HG02798 (cell line): ENCODE data around the gene VSIG10.

Experiments used
- ATAC-seq: cut with Tn5 transposase; IDR thresholded peaks from one replicate; pipeline ENCODE4 v1.9.1; 2021; ENCODE audit warnings: mild to moderate bottlenecking; ENCODE audit not compliant: unreplicated experiment, poor library complexity

Gene VSIG10

GRCh38 chr12:118061011-118061872 is 42.6 kb downstream of the VSIG10 start, which contains the start of gene WSB2:
TSS of gene WSB2 (minus strand) at chr12:118061179. CDS start at chr12:118061048, 131 bp downstream.
- peak; percentile 56 for ATAC-seq

GRCh38 chr12:118060301-118061010 is 43.4 kb downstream of the VSIG10 start:
- ATAC-seq: peak; percentile 44

- ATAC-seq: no peak
Measured at GRCh38 chr12:118059341-118060191, 44.2 kb downstream of the VSIG10 start.

GRCh38 chr12:118058881-118059280 is 44.9 kb downstream of the VSIG10 start:
- ATAC-seq: no peak

GRCh38 chr12:118058227-118058626 is 45.6 kb downstream of the VSIG10 start:
- no peak for ATAC-seq

- no peak for ATAC-seq
Measured at GRCh38 chr12:118055865-118056773, 47.7 kb downstream of the VSIG10 start.

GRCh38 chr12:118055144-118055557 is 48.7 kb downstream of the VSIG10 start:
- ATAC-seq: peak; percentile 79

- no peak for ATAC-seq
Measured at GRCh38 chr12:118053071-118053985, 50.5 kb downstream of the VSIG10 start.

GRCh38 chr12:118052324-118053070 is 51.3 kb downstream of the VSIG10 start:
- no peak for ATAC-seq

GRCh38 chr12:118050972-118051910 is 52.6 kb downstream of the VSIG10 start:
- ATAC-seq: no peak

GRCh38 chr12:118046430-118046829 is 57.4 kb downstream of the VSIG10 start:
- no peak for ATAC-seq

GRCh38 chr12:118044577-118044976 is 59.2 kb downstream of the VSIG10 start:
- no peak for ATAC-seq

GRCh38 chr12:118044075-118044474 is 59.7 kb downstream of the VSIG10 start:
- no peak for ATAC-seq

- ATAC-seq: no peak
Measured at GRCh38 chr12:118042091-118042490, 61.7 kb downstream of the VSIG10 start.

- ATAC-seq: no peak
Measured at GRCh38 chr12:118038137-118038536, 65.7 kb downstream of the VSIG10 start.

- no peak for ATAC-seq
Measured at GRCh38 chr12:118036672-118037411, 67.0 kb downstream of the VSIG10 start.
